Cardiac fibroblast (primary cell): Measurements from ENCODE around the gene ZSCAN23.

Source experiments
- DNase-seq, 2 donors: peaks; one replicate each; pipeline versions ENCODE4 v3.0.0 to v3.0.0-alpha.2; 2010; ENCODE audit warnings: low read depth in 2 of 2
- H3K4me3 ChIP-seq, 2 donors: replicated peaks in 1 of 2; 1 replicate in 1 of 2; 2 replicates in 1 of 2; pipeline ENCODE4 v1.5.1; 2011; ENCODE audit warnings: low read depth in 2 of 2, low read length in 2 of 2, mild to moderate bottlenecking in 2 of 2, moderate library complexity in 1 of 2
- TF ChIP-seq, protein P1 (sequence below): IDR thresholded peaks from one replicate; pipeline ENCODE4 v1.5.1; 2011; ENCODE audit warnings: low read depth, mild to moderate bottlenecking, low read length, inconsistent platforms

The ZSCAN23 gene

DNA sequence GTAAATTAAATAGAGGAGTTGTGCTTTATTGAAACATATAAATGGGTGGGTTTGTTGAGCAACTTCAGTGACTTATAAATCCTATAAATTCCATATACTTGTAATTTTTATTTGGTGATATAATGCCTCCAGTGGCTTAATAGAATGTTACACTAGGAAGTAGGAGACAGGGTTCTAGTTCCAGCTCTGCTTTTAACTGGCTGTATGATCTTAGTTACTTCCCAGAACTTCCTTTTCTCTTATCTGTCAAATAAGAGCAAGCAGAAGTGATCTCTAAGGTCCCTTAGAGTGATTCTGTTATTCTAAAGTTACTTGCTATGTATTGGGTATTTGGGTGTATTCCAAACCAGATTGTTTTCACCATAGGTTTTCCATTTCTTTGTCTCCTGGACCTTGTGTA lies 10.2 kb downstream of the ZSCAN23 start:
- DNase-seq: no peak
- TF ChIP-seq, protein P1, sequence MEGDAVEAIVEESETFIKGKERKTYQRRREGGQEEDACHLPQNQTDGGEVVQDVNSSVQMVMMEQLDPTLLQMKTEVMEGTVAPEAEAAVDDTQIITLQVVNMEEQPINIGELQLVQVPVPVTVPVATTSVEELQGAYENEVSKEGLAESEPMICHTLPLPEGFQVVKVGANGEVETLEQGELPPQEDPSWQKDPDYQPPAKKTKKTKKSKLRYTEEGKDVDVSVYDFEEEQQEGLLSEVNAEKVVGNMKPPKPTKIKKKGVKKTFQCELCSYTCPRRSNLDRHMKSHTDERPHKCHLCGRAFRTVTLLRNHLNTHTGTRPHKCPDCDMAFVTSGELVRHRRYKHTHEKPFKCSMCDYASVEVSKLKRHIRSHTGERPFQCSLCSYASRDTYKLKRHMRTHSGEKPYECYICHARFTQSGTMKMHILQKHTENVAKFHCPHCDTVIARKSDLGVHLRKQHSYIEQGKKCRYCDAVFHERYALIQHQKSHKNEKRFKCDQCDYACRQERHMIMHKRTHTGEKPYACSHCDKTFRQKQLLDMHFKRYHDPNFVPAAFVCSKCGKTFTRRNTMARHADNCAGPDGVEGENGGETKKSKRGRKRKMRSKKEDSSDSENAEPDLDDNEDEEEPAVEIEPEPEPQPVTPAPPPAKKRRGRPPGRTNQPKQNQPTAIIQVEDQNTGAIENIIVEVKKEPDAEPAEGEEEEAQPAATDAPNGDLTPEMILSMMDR: no peak
- H3K4me3 ChIP-seq: no peak overlapping the region

- no peak for DNase-seq
- TF ChIP-seq, protein P1: no peak
- no peak overlapping the region for H3K4me3 ChIP-seq
These were observed 13.5 kb downstream of the ZSCAN23 start for GRCh38 chr6:28429781-28430180.

- no peak for DNase-seq
- no peak overlapping the region for H3K4me3 ChIP-seq
- TF ChIP-seq, protein P1: no peak
These were observed 17.2 kb downstream of the ZSCAN23 start for GRCh38 chr6:28425944-28426541.

GRCh38 chr6:28424163-28424562 lies 19.1 kb downstream of the ZSCAN23 start:
- DNase-seq: no peak
- TF ChIP-seq, protein P1: no peak

GRCh38 chr6:28423546-28423945 lies 19.7 kb downstream of the ZSCAN23 start:
- no peak for DNase-seq
- H3K4me3 ChIP-seq: no peak overlapping the region
- TF ChIP-seq, protein P1: no peak

More at GRCh38 chr6:28424163-28424562, 19.1 kb downstream of the ZSCAN23 start:
- no peak overlapping the region for H3K4me3 ChIP-seq

GRCh38 chr6:28413681-28414080 lies 29.6 kb downstream of the ZSCAN23 start:
- H3K4me3 ChIP-seq: no peak overlapping the region
- TF ChIP-seq, protein P1: no peak
- no peak for DNase-seq

DNA sequence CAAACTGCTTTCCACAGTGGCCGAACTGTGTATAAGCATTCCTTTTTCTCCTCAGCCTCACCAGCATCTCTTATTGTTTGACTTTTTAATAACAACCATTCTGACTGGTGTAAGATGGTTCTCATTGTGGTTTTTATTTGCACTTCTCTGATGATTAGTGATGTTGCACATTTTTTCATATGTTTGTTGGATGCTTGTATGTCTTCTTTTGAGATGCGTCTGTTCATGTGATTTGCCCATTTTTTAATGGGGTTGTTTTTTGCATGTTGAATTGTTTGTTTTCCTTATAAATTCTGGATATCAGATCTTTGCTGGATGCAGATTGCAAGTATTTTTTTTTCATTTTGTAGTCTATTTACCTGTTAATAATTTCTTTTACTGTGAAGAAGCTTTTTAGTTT lies 32.5 kb downstream of the ZSCAN23 start:
- H3K4me3 ChIP-seq: no peak overlapping the region
- TF ChIP-seq, protein P1: no peak
- no peak for DNase-seq
